GM12891 (cell line): ENCODE results near the gene MED6.

Source experiments
- POLR2A ChIP-seq: IDR thresholded peaks from 2 replicates; pipeline ENCODE4 v1.6.1; 2011; ENCODE audit warnings: low read depth, low read length, control low read depth
- POLR2AphosphoS5 ChIP-seq: IDR thresholded peaks from 2 replicates; pipeline ENCODE4 v1.6.1; 2011; ENCODE audit warnings: low read depth, low read length, control low read depth
- POU2F2 ChIP-seq: IDR thresholded peaks from 2 replicates; pipeline ENCODE4 v1.6.1; 2011; ENCODE audit warnings: low read depth, mild to moderate bottlenecking, control low read depth, low read length, moderate library complexity
- SPI1 ChIP-seq: IDR thresholded peaks from 2 replicates; pipeline ENCODE4 v1.6.1; 2011; ENCODE audit warnings: low read depth, low read length, control low read depth
- TAF1 ChIP-seq: IDR thresholded peaks from 2 replicates; pipeline ENCODE4 v1.6.1; 2011; ENCODE audit warnings: low read depth, low read length, control low read depth

- TF ChIP-seq POLR2A (no peak), TAF1 (no peak), POLR2AphosphoS5 (no peak), SPI1 (no peak), POU2F2 (no peak)
These were observed 16.2 kb upstream of the MED6 start for GRCh38 chr14:70616646-70617045.
